Inferior parietal cortex (tissue), 1 donor: ENCODE data around the gene GCC1.

Source experiments
- DNase-seq: peaks from one replicate; pipeline ENCODE4 v3.0.0-alpha.2; 2016; ENCODE audit errors: extremely low spot score

GCC1 gene

DNA sequence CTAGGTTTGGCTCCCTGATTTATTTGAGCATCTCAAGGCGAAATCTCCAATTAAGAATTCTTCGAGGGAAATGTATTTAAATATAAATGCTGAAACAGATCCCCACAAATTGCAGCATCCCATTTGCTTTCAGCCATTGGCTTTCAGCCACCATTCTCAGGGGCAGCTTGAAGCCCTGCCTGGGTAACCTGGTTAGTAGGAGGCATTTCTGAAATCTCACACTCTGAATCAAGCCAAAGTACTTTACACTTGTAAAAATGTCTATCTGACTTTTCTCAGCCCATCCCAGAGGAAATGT, 49.1 kb downstream of the GCC1 start:
- DNase-seq, result peak; percentile 7

GRCh38 chr7:127535546-127536393, 49.6 kb downstream of the GCC1 start:
- DNase-seq, result no peak

- DNase-seq, result no peak
These were observed 50.8 kb downstream of the GCC1 start for GRCh38 chr7:127534636-127535035.

DNA sequence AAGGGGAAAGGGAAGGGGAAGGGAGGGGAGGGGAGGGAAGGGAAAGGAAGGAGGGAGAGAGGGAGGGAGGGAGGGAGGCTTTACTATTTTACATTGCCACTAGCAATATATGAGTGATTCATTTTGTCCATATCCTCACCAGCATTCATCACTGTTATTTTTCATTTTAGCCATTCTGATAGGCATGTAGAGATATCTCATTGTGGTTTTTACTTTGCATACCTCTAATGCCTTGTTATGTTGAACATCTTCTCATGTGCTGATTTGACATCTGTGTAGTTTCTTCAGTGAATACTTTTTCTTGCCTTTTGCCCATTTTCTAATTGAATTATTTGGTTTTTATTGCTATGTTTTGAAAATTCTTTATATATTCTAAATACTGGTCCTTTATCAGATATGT, 52.7 kb downstream of the GCC1 start:
- no peak for DNase-seq

- DNase-seq, result no peak
These were observed 53.2 kb downstream of the GCC1 start for GRCh38 chr7:127532151-127532550.
